DND-41 (cell line): ENCODE measurements around the gene NCOR2.

Experiments used
- ATAC-seq: fragments of 200-7000 bp; cut with Tn5 transposase; 3 replicates; pipeline ENCODE4 v1.9.1; 2021; ENCODE audit warnings: low read depth; ENCODE audit not compliant: insufficient read depth
- DNase-seq: peaks from one replicate; pipeline ENCODE4 v3.0.0-alpha.2; 2020
- H2AFZ ChIP-seq: 2 replicates; pipeline ENCODE4 v1.6.0; 2012; ENCODE audit warnings: low read depth, low read length
- H3K27ac ChIP-seq: 2 replicates; pipeline ENCODE4 v1.5.1; 2012; ENCODE audit warnings: low read length, inconsistent platforms
- H3K27me3 ChIP-seq: fragments of 200-600 bp; sonication (generic); 2 replicates; pipeline ENCODE4 v1.6.0; 2012; ENCODE audit warnings: low read length, mild to moderate bottlenecking, inconsistent platforms; ENCODE audit not compliant: insufficient read depth, poor library complexity
- H3K36me3 ChIP-seq: 2 replicates; pipeline ENCODE4 v1.5.1; 2012; ENCODE audit warnings: low read length, inconsistent platforms; ENCODE audit not compliant: insufficient read depth
- H3K4me1 ChIP-seq: 2 replicates; pipeline ENCODE4 v1.5.1; 2012; ENCODE audit warnings: mild to moderate bottlenecking, low read length; ENCODE audit not compliant: insufficient read depth
- H3K4me2 ChIP-seq: 2 replicates; pipeline ENCODE4 v1.6.0; 2012; ENCODE audit warnings: mild to moderate bottlenecking, moderate library complexity, low read length, inconsistent platforms; ENCODE audit not compliant: insufficient read depth
- H3K4me3 ChIP-seq, 2 experiments: fragments of 200-600 bp in 1 of 2; shearing (Covaris generic) in 1 of 2; 2 replicates each; pipeline ENCODE4 v1.5.1; 2012 to 2016; ENCODE audit warnings: inconsistent platforms in 2 of 2, low read length in 2 of 2, mild to moderate bottlenecking in 2 of 2, low read depth in 1 of 2, moderate library complexity in 1 of 2
- H3K79me2 ChIP-seq: 2 replicates; pipeline ENCODE4 v1.6.0; 2012; ENCODE audit warnings: low read length, inconsistent platforms; ENCODE audit not compliant: insufficient read depth
- H3K9ac ChIP-seq: 2 replicates; pipeline ENCODE4 v1.6.0; 2012; ENCODE audit warnings: low read depth, mild to moderate bottlenecking, inconsistent platforms, low read length, moderate library complexity
- H3K9me3 ChIP-seq: 2 replicates; pipeline ENCODE4 v1.5.1; 2012; ENCODE audit warnings: low read length, moderate library complexity, mild to moderate bottlenecking, inconsistent platforms; ENCODE audit not compliant: insufficient read depth, severe bottlenecking
- H4K20me1 ChIP-seq: 2 replicates; pipeline ENCODE4 v1.6.0; 2012; ENCODE audit warnings: low read length; ENCODE audit not compliant: insufficient read depth
- EZH2 ChIP-seq: IDR thresholded peaks from 3 replicates; pipeline ENCODE4 v1.6.1; 2012; ENCODE audit warnings: borderline replicate concordance, low read depth, mild to moderate bottlenecking, moderate library complexity, low read length, inconsistent platforms; ENCODE audit not compliant: severe bottlenecking
- TF ChIP-seq, protein P1 (sequence below): IDR thresholded peaks from 2 replicates; pipeline ENCODE4 v1.5.1; 2012; ENCODE audit warnings: borderline replicate concordance, low read length, moderate library complexity, mild to moderate bottlenecking; ENCODE audit not compliant: poor library complexity, severe bottlenecking; ENCODE audit errors: extremely low read depth

The NCOR2 gene

GRCh38 chr12:124581307-124582107, 14.1 kb upstream of the NCOR2 start:
- no peak overlapping the region for H3K4me3 ChIP-seq
- H3K9me3 ChIP-seq, result no peaks in the 10 kb centered on the region
- H3K27me3 ChIP-seq, result no peaks in the 10 kb centered on the region
- H3K4me1 ChIP-seq, result no peaks in the 10 kb centered on the region
- H3K27ac ChIP-seq, result no peak overlapping the region
- TF ChIP-seq EZH2, result no peak
- TF ChIP-seq, protein P1, sequence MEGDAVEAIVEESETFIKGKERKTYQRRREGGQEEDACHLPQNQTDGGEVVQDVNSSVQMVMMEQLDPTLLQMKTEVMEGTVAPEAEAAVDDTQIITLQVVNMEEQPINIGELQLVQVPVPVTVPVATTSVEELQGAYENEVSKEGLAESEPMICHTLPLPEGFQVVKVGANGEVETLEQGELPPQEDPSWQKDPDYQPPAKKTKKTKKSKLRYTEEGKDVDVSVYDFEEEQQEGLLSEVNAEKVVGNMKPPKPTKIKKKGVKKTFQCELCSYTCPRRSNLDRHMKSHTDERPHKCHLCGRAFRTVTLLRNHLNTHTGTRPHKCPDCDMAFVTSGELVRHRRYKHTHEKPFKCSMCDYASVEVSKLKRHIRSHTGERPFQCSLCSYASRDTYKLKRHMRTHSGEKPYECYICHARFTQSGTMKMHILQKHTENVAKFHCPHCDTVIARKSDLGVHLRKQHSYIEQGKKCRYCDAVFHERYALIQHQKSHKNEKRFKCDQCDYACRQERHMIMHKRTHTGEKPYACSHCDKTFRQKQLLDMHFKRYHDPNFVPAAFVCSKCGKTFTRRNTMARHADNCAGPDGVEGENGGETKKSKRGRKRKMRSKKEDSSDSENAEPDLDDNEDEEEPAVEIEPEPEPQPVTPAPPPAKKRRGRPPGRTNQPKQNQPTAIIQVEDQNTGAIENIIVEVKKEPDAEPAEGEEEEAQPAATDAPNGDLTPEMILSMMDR, result no peak
- no peak overlapping the region for H3K9ac ChIP-seq
- no peak overlapping the region for H2AFZ ChIP-seq
- H3K79me2 ChIP-seq, result no peaks in the 10 kb centered on the region
- no peak overlapping the region for H3K4me2 ChIP-seq
- H3K36me3 ChIP-seq, result no peaks in the 10 kb centered on the region
- no peak for DNase-seq
- no peak for ATAC-seq
- no peaks in the 10 kb centered on the region for H4K20me1 ChIP-seq

DNA sequence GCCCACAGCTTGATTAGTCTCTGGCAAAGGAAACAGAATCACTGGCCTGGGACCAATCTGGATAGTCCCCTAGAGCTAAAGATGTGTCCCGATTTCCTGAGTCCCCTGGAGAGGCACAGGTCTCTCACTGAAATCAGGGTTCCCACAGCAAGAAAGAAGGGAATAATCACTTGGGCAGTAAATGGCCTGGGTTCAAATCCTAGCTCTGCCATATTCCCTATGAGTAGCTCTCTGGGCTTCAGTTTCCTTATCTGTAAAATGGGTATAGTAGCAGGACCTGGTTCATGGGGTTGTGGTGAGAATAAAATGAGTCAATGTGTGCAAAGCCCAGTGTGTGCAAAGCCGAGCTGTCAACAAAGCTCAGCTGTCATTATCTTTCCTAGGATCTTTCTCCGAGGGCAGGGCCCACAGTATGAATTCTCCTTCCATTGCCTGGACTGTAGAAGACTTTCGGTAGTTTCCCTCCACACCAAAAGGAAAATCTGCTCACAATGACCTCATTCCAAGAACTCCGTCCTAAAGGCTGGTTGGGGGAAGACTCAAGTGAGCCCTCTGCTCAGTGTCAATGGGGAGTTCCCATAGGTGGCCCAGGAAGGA, 12.6 kb upstream of the NCOR2 start:
- Histone ChIP-seq H3K4me1 (no peaks in the 10 kb centered on the region), H3K27ac (no peak overlapping the region), H3K4me3 (no peak overlapping the region), H3K9me3 (no peaks in the 10 kb centered on the region), H3K36me3 (no peaks in the 10 kb centered on the region), H3K79me2 (no peaks in the 10 kb centered on the region), H2AFZ (no peak overlapping the region), H3K9ac (no peak overlapping the region), H4K20me1 (no peaks in the 10 kb centered on the region), H3K27me3 (no peaks in the 10 kb centered on the region), H3K4me2 (no peak overlapping the region)
- ATAC-seq (no peak), DNase-seq (no peak)
- no peak for TF ChIP-seq EZH2
- TF ChIP-seq, protein P1, result no peak

GRCh38 chr12:124578854-124579253, 11.4 kb upstream of the NCOR2 start:
- H3K27me3 ChIP-seq, result no peaks in the 10 kb centered on the region
- TF ChIP-seq EZH2, result no peak
- TF ChIP-seq, protein P1, result no peak

More at GRCh38 chr12:124578854-124579253, 11.4 kb upstream of the NCOR2 start:
- Histone ChIP-seq H3K4me1 (0 out of 2 replicates have a peak, but pooled peaks cover 4% of the 10 kb centered on the region), H4K20me1 (no peaks in the 10 kb centered on the region), H3K4me3 (no peak overlapping the region), H3K9me3 (no peaks in the 10 kb centered on the region), H3K4me2 (no peak overlapping the region), H2AFZ (no peak overlapping the region), H3K36me3 (no peaks in the 10 kb centered on the region), H3K27ac (no peak overlapping the region), H3K79me2 (no peaks in the 10 kb centered on the region), H3K9ac (no peak overlapping the region)
- ATAC-seq, result no peak
- no peak for DNase-seq
